HG03025 (cell line): Measurements from ENCODE around the gene GPBP1L1.

Source experiments
- ATAC-seq: cut with Tn5 transposase; IDR thresholded peaks from one replicate; pipeline ENCODE4 v1.9.1; 2021; ENCODE audit warnings: mild to moderate bottlenecking, moderate library complexity; ENCODE audit not compliant: unreplicated experiment, low FRiP score

GPBP1L1 gene

DNA sequence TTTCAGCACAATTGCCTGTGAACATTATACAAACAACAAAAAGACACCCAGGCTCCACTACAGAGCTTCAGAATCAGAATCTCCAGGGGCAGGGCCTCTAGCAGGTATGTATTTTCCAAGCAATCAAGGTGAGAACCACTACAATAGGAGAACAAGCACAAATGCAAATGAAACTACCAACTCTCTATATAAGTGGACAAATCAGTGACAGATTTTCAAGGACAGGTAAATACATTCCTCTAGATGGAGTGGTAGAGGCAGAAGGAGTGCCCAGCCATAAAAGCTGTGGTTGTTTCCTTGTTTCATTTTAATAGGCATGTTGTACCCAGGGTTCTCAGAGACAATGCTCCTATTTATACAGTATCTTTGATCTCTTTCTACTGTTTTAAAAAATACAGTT, 42.4 kb downstream of the GPBP1L1 start:
- no peak for ATAC-seq

DNA sequence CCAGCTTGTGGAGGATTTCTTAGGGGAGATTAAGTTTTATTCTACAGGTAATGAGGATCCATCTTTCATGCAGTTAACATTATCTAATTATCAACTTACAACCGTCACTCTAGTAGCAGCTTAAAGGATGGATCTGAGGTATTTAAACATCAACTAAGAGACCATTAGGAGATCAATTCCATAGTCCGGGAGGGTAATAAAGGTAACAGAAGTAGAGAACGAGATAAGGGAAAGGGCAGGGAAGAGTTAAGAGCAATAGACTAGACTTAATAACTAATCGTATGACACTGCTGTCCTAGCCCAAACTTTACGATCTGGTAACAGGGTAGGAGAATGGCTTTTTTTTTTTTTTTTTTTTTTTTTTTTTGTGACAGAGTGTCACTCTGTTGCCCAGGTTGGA, 43.0 kb downstream of the GPBP1L1 start:
- ATAC-seq, result no peak

DNA sequence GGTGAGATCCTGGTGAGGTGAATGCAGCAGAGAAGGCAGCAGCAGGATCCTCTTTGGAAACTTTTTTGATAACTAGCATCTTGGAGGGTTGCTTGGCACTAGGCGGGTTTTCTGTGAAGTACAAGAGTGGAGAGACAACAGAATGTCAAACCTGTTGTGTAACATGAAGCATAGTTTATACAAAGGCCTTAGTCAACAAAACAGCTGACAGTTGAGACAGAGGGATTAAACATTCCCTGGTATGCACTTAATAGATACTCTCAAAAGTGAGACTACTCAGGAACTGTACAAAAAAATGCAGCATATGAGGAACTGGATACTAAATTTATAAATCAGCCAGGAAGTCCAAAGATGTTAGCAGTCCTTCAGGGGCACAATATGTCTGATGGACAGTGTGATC, 46.0 kb downstream of the GPBP1L1 start:
- ATAC-seq, result no peak

DNA sequence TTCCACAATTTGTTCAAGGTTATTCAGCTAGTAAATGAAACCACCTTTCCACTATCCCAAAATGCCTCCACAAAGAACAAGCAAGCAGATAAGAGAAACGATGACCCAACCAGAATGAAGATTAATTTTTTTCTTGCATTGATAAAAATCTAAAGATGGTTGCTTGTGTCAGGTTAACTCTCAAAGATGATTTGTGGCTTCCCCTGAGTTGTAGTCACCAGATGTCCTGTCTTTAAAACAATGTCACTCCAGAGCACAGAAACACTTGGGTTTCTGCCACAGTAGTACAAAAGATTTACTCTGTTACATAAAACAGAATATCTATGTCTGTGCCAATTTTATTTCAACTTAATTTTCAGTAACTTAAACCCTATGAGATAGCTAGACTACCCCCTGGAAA, 51.1 kb downstream of the GPBP1L1 start:
- ATAC-seq, result no peak

DNA sequence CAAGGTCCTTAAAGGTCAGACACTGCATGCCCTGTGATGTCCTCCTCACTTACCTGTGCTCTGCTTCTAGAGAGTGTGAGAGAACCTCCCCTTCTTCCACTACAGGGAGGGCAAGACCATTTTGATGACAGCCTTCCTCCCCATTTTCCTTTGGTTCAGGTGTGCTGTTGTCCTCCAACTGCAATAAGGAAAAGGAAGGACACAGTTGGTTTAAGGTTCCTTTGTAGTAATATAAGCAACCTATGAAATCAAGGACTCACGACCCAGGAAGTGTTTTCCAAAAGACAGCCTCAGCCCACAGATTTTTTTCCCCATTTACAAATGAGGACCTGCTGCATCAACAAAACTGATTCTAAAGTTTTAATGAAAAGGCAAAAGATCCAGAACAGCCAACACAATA, 55.9 kb downstream of the GPBP1L1 start:
- no peak for ATAC-seq

DNA sequence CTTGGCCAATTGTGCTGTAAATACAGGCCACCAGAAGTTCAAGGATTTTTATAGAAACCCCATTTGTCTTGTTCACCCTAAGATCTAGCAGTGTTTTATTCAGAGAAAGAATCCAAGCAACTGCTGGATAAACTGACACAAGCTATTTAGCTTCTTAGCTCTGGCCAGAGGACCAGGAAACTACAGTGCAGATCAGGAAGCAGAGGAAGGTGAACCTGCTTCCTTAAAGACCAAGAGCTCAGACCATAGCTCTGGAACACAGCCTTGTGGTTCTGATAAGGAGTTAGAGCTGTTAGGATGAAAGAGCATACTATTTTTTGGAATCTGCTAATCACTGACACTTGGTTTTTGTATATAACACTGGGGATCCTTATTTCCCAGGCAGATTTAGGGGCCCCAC, 57.3 kb downstream of the GPBP1L1 start:
- ATAC-seq, result no peak

DNA sequence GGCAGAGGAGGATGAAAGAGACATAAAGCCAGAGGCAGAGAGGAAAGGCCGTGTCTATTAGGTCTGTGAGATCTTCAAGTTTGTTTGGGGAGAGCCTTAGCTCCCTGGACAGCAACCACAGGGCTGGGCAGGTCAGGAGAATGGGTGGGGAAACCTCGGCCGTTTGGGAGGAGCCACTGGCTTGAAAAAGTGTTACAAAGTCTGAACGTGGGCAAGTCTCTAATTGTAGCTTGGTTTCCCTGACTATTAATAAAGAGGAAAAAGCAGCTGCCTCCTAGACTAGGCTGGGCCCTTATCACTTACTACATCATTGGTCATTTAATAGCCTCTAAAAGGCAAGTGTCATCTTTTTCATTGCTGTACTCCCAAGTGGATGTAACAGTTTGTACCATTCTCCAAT, 62.4 kb downstream of the GPBP1L1 start, which contains the start of gene CCDC17:
Gene CCDC17 (minus strand): TSS at position 83 of the 400 bp plus-strand sequence. CDS start 145 bp downstream, outside the sequence.
- ATAC-seq, result no peak

DNA sequence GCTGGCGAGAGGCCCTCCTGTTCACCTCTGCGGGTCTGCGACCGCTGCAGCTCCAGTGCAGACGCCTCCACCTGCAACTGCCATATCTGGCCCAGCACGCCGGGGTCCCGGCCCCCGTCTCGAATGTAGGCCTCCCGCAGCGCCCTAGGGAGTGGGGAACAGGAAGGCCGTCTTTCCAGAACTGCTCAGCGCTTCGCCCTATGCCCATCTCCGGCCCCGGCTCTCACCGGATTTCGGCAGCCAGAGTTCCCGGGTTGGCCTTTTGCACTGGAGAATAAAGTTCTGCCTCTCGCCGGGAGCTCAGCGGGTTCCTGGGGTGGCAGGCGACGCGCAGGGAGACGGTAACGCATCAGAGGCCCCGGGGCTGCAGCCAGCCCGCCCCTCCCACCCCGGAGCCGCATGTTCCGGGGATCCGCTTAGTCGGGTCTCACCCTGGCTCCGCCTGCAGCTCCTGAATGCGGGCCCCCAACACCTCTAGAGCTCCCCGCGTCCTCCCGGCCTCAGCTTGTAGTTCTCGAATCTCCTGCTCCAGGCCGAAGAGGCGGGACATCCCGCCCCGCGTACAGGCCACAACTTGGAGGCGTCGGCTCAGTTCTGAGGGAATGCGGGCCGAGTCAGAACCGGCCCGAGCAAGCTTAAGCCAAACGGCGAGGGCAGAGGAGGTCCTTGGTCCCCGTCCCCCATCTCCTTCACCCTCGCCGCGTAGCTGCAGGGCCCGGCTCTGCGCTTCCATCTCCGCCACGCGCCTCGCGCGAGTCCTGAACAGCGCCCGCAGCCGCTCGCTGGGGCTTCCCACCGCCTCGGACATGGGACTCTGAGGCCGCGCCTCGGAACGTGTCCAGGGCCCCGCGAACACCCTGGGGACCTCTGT, 63.6 kb downstream of the GPBP1L1 start:
- no peak for ATAC-seq

DNA sequence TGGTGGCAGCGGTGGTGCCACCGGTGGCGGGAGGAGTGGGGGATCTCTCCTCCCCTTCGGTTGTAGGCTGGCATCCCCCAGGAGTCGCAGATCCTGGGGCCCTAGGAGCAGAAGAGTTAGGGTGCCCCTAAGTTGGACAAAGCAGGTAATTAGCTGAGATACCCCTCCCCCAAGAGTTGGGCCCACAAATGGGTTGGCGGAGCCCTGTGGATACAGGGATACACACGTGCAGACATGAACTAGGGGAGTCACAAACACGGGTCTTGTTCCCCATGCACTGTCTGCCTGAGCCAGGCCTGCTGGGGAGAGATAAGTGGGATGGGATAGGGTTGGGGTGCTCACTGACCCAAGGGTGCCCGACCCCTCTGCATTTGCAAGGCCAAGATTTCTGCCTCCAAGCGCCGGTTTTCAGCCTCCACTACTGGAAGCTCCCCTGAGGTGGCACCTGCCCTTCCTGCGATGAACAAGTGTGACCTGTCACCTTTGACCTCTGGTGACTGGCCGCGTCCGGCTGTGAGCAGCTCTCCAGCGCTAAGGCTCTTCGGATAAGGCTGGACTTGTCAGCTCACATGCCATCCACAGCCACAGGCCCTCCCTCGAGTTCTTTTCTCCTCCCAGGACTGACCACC, 64.3 kb downstream of the GPBP1L1 start:
- ATAC-seq, result no peak

DNA sequence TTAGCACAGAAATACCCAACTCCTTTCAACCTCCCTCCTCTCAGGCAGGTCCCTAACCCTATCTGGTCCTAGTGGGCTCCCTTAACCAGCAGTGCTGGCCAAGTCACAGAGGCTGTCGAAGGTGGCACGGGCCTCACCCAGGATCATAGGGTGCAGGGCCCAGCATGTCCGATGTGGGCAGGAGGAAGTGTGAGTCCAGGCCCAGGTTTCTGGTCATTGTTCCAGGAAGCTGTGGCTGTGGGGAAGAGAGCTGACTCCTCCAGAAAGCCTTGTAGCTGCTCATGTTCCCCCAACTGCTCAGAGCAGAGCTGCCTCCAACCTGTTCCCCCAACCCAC, 64.9 kb downstream of the GPBP1L1 start:
- ATAC-seq, result no peak

DNA sequence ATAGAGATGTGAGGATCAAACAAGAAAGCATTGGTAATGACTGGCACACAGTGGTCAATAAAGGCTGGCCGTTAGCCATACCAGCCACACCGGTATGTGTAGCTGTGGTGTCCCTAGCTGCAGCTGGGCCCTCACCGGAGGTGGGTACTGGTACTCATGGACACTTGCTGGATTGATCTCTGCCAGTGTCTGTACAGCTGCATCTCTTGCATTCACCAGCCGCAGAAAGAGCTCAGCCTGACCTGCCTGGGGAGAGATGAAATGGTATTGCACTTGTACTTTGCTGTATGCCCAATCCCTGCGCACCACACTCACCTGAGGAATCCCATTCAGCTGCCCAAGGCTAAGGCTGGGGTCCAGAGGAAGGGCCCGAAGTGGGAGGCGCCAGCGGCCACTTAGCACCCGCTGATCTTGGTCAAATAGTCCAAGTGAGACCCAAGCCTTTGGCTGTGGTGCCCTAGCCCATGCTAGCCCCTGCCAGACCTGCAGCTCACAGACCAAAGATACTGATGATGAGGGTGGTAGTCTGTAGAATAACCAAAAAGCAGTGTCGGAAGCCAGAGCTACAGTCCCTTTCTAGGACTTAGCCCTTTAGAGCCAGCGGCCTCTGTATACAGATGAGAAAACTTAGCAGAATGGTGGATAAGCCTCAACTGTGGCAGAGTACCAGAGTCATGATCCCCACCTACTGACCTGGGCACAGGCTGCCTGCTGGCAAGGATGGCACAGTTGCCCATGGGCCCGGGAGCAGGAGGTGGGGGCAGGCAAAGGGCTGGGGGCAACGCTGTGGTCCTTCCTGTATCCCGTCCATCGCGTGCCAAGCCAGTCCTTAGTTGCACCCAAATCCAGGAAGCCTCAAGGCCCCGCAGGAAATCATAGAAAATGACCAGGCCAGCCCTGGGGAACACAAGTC, 65.5 kb downstream of the GPBP1L1 start:
- ATAC-seq, result no peak

DNA sequence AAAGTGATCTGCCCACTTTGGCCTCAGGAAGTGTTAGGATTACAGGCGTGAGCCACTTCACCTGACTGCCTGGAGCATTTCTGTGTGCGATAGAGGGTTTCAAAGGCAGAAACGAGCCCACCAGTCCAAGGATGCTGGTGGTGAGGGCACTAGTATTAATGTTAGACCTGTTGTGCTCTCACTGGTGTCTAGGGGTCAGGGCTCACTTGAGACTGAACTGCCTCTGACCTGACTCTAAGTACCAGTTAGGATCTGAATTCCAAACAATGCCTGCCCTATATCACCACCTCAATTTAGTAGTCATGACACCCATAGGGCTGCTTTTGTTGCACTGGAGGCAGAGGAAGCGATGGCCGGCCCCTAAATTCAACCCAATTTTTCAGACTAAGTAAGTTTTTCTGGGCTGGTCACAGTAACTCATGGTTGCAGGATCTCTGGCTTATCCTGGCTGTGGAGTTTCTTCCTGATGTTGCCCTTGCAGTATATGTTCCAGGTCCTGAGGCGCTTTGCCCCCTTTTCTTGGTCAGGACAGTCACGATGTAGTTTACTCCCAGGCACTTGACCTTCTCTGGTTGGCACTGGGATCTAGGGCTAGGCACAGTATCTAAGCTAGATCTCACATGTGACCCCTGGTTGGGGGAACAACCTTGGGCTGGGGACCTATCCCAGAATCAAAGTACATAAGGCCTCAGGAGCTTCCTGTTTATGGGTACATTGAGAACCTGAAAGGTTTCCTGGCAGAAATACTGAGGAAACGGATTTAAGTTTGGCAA, 67.0 kb downstream of the GPBP1L1 start:
- no peak for ATAC-seq

DNA sequence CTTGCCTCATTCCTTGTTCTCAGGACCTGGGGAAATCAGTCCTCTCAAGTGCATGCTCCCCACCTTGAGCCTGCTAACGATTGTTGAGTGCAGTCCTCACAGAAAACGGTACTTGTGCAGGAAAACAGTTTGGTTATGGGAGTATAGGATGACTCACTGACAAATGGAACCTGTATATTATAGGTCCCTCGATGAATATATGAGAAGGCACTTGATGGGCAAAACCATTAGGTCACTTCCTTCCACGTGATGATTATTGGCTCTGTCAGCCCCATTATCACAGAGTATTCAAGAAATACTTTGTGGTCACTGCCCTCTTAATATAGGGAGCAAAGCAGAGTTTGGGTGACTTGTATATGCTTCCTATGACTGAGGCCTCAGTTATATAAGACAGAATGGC, 68.7 kb downstream of the GPBP1L1 start:
- no peak for ATAC-seq

DNA sequence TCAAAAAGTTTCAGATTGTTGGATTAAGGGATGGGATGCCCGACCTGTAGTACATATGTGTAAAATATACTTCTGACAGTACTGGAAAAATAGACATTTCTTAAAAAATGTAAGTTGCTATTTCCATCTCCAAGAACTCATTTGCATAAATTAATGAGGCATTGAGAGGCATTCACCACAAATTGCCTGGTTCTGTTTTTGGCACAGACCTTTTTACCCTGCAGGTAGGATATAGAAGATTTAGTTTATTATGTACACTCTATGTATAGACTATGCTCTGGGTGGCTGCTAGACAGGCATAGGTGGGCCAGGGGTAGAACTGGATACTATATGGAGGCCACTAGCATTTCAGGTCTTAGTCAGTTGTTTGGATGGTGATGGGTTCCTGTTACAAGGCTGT, 70.4 kb downstream of the GPBP1L1 start:
- no peak for ATAC-seq

DNA sequence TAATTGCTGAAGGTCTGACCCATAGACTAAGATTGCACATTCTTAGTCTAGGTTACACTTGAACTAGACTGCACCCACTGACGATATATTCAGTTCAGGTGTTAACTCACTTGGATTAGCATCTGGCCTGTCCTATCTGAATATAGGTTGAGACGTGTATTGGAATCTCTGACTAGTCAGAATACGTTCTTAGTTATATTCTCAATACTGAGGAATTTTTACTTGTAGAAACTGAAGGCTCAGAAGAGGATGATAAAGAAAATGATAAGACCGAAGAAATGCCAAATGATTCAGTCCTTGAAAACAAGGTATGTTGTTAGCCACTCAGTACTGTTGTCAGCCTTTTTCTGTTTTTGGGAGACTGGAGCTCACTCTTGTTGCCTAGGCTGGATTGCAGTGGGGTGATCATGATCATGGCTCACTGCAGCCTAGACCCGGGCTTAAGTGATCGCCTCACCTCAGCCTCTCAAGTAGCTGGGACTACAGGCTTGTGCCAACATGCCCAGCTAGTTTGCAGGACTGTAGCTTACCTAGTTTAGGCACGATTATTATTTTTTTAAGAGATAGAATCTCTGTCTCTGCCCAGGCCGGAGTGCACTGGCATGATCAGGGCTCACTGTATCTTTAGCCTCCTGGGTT, 73.3 kb downstream of the GPBP1L1 start:
- no peak for ATAC-seq

DNA sequence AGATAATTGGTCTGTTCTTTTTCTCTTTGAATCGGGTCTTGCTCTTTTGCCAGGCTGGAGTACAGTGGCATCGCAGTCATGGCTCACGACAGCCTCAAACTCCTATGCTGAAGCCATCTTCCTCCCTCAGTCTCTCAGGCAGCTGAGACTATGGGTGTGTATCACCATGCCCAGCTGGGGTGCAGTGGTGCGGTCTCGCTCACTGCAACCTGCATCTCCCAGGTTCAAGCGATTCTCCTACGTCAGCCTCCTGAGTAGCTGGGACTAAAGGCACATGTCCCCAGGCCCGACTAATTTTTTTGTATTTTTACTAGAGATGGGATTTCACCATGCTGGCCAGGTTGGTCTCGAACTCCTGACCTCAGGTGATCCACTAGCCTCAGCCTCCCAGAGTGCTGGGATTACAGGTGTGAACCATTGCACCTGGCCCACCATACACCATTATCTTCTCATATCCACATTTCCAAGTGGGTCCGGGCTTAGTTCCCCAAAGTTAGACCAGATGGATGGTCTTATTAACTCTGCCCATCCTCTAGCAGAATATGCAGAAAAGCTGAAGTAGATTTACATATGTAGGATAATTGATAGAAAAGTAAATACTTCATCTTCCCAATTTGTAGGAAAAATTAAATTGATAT, 75.6 kb downstream of the GPBP1L1 start:
- no peak for ATAC-seq

DNA sequence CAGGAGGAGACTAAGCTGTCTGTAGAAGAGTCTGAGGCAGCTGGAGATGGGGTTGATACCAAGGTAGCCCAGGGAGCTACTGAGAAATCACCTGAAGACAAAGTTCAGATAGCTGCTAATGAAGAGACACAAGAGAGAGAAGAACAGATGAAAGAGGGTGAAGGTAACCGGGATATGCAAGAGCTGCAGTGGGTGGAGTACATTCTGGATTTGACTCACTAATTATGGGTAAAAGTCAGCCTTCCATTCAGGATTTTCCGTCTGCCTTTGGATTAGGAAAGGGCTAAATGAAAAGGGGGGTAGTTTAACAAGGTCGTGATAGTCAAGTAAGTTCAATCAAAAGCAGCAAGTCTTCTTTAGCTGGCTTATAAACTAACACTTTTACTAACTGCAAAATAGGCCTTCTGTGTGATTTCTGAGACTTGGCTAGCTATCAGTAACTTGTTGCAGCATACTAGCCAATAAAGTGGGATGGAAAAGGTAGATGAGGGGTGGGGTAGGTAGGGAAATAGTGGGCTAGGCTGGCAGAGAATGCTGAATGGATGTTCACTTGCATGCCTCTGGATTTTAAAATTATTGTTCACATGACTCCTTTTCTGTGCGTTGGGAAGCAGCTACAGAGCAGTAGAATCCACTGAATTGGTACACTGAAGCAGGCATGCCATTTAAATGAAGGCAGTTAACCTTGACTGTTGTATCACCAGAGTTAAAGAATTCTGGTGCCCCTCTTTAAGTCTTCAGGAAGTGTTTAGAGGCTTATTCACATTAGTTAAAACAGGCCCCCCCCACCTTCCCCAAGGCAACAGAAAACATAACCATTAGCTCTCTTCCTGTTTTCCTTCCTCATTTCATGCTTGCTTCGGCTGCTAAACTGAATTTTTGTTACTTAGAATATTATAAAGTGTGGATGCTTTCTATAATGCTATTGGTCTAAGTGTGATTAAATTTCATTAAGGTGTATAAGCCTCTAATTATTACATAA, 77.9 kb downstream of the GPBP1L1 start:
- ATAC-seq, result no peak

DNA sequence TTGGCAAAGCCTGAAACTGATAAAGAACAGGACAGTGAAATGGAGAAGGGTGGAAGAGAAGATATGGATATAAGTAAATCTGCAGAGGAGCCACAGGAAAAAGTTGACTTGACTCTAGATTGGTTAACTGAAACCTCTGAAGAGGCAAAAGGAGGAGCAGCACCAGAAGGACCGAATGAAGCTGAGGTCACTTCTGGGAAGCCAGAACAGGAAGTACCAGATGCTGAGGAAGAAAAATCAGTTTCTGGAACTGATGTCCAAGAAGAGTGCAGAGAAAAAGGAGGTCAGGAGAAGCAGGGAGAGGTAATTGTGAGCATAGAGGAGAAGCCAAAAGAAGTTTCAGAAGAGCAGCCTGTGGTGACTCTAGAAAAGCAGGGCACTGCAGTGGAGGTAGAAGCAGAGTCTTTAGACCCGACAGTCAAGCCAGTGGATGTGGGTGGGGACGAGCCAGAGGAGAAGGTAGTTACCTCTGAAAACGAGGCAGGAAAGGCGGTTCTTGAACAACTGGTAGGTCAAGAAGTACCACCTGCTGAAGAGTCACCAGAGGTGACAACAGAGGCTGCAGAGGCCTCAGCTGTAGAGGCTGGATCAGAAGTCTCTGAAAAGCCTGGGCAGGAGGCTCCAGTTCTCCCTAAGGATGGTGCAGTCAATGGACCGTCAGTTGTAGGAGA, 78.8 kb downstream of the GPBP1L1 start:
- no peak for ATAC-seq
